ENCODE measurements around the gene POMC.

The POMC gene

DNA sequence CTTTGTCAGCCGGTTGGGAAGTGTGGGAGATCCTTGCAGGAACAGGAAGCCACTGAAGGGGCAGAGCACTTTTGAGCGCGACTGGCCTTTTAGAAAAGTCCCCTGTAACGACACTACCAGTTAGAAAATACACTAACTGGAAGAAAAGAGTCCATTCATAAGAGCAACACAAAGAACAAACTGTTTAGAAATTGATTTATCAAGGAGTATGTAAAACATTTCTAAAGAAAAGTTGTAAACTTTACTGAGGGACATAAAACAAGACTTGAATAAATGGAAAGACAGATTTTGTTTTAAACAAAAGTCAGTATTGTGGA, 29.8 kb upstream of the POMC start:
- Histone ChIP-seq H3K36me3 (ENCODE audit: control insufficient read depth, insufficient read depth, low read length) (no peaks in the 10 kb centered on the region), H3K27me3 (ENCODE audit: control insufficient read depth, insufficient read depth, low read length) (no peaks in the 10 kb centered on the region), H3K9me3 (ENCODE audit: control insufficient read depth, low read length) (no peaks in the 10 kb centered on the region), H3K4me3 (ENCODE audit: low read length) (no peak overlapping the region), H3K9ac (ENCODE audit: low read length) (no peak overlapping the region), H3K4me1 (ENCODE audit: control insufficient read depth, insufficient read depth, low read length) (peaks cover 5% of the 10 kb centered on the region)

GRCh38 chr2:25197336-25198208, 29.2 kb upstream of the POMC start:
- Histone ChIP-seq H3K27me3 (ENCODE audit: control insufficient read depth, insufficient read depth, low read length) (no peaks in the 10 kb centered on the region), H3K9ac (ENCODE audit: low read length) (no peak overlapping the region), H3K36me3 (ENCODE audit: control insufficient read depth, insufficient read depth, low read length) (no peaks in the 10 kb centered on the region), H3K4me3 (ENCODE audit: low read length) (no peak overlapping the region), H3K9me3 (ENCODE audit: control insufficient read depth, low read length) (no peaks in the 10 kb centered on the region), H3K4me1 (ENCODE audit: control insufficient read depth, insufficient read depth, low read length) (peaks cover 5% of the 10 kb centered on the region)

- H3K4me1 ChIP-seq (ENCODE audit: control insufficient read depth, insufficient read depth, low read length) = peaks cover 5% of the 10 kb centered on the region
- H3K9me3 ChIP-seq (ENCODE audit: control insufficient read depth, low read length) = no peaks in the 10 kb centered on the region
- H3K9ac ChIP-seq (ENCODE audit: low read length) = no peak overlapping the region
- H3K36me3 ChIP-seq (ENCODE audit: control insufficient read depth, insufficient read depth, low read length) = no peaks in the 10 kb centered on the region
- no peak overlapping the region for H3K4me3 ChIP-seq (ENCODE audit: low read length)
- no peaks in the 10 kb centered on the region for H3K27me3 ChIP-seq (ENCODE audit: control insufficient read depth, insufficient read depth, low read length)
Measured at GRCh38 chr2:25194576-25195122, 26.3 kb upstream of the POMC start.

DNA sequence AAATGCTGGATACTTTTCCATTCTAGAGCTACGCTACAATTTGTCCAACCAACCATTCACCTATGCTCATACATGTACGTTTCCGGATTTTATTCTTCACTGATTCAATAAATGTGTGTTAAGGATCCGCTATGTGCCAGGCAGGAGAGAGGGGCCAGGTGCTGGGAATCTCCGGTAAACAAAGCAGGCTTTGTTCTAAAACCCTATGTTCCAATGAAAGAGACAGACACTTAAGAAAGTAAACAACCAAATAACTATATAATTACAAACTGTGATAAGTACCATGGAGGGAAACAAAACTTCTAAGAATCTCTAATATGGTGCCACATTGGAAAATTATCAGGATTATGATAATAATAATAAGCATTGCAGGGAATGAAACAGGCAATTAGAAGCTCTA, 22.2 kb upstream of the POMC start:
- no peaks in the 10 kb centered on the region for H3K36me3 ChIP-seq (ENCODE audit: control insufficient read depth, insufficient read depth, low read length)
- no peak overlapping the region for H3K4me3 ChIP-seq (ENCODE audit: low read length)
- no peaks in the 10 kb centered on the region for H3K4me1 ChIP-seq (ENCODE audit: control insufficient read depth, insufficient read depth, low read length)
- no peaks in the 10 kb centered on the region for H3K27me3 ChIP-seq (ENCODE audit: control insufficient read depth, insufficient read depth, low read length)
- no peaks in the 10 kb centered on the region for H3K9me3 ChIP-seq (ENCODE audit: control insufficient read depth, low read length)
- H3K9ac ChIP-seq (ENCODE audit: low read length) = no peak overlapping the region

- Histone ChIP-seq H3K27me3 (ENCODE audit: control insufficient read depth, insufficient read depth, low read length) (no peaks in the 10 kb centered on the region), H3K9ac (ENCODE audit: low read length) (no peak overlapping the region), H3K36me3 (ENCODE audit: control insufficient read depth, insufficient read depth, low read length) (no peaks in the 10 kb centered on the region), H3K4me1 (ENCODE audit: control insufficient read depth, insufficient read depth, low read length) (no peaks in the 10 kb centered on the region), H3K4me3 (ENCODE audit: low read length) (no peak overlapping the region), H3K9me3 (ENCODE audit: control insufficient read depth, low read length) (no peaks in the 10 kb centered on the region)
Measured at GRCh38 chr2:25188405-25188804, 20.0 kb upstream of the POMC start.

- Histone ChIP-seq H3K4me3 (ENCODE audit: low read length) (no peak overlapping the region), H3K4me1 (ENCODE audit: control insufficient read depth, insufficient read depth, low read length) (no peaks in the 10 kb centered on the region), H3K9me3 (ENCODE audit: control insufficient read depth, low read length) (no peaks in the 10 kb centered on the region), H3K27me3 (ENCODE audit: control insufficient read depth, insufficient read depth, low read length) (no peaks in the 10 kb centered on the region), H3K9ac (ENCODE audit: low read length) (no peak overlapping the region), H3K36me3 (ENCODE audit: control insufficient read depth, insufficient read depth, low read length) (no peaks in the 10 kb centered on the region)
Measured at GRCh38 chr2:25187729-25188350, 19.5 kb upstream of the POMC start.

DNA sequence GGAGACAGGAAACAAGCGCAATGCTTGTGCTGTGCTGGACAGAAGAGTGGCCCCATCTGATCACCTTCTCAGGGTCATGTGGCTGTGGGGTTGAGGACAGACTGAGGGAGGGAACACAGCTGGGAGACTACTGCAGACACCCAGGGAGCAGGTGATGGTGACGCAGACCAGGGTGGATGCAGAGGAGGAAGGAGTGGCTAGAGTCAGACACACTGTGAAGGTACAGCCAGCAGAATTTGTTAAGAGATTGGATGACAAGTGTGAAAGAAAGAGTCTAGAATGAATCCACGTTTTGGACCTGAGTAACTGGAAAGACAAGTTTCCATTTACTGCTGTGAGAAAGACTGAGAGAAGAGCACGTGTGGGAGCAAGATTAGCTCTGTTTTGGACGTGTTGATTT, 15.9 kb upstream of the POMC start:
- Histone ChIP-seq H3K9me3 (ENCODE audit: control insufficient read depth, low read length) (no peaks in the 10 kb centered on the region), H3K4me1 (ENCODE audit: control insufficient read depth, insufficient read depth, low read length) (no peaks in the 10 kb centered on the region), H3K36me3 (ENCODE audit: control insufficient read depth, insufficient read depth, low read length) (no peaks in the 10 kb centered on the region), H3K4me3 (ENCODE audit: low read length) (no peak overlapping the region), H3K9ac (ENCODE audit: low read length) (no peak overlapping the region), H3K27me3 (ENCODE audit: control insufficient read depth, insufficient read depth, low read length) (no peaks in the 10 kb centered on the region)

DNA sequence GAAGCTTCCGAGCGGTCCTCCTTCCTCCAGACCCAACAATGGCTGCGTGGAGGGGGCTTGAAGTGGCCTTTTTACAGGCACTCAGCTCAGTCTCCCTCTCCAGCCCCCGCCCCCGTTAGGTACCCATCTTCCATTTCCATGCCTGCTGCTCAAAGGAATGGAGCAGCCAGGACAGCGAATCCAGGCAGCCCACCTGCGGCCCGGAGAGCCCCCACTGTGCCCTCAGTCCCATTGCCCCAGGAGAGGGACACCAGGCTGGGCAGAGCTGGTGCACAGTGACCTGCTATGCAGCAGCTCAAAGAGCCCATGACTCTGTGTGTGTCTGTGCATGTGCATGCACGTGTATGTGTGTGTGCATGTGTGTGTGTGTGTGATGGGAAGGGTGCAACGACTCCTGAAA, 10.6 kb upstream of the POMC start:
- H3K27me3 ChIP-seq (ENCODE audit: control insufficient read depth, insufficient read depth, low read length) = peaks cover 5% of the 10 kb centered on the region
- no peaks in the 10 kb centered on the region for H3K9me3 ChIP-seq (ENCODE audit: control insufficient read depth, low read length)
- no peaks in the 10 kb centered on the region for H3K4me1 ChIP-seq (ENCODE audit: control insufficient read depth, insufficient read depth, low read length)

GRCh38 chr2:25177211-25177611, 8.8 kb upstream of the POMC start:
- H3K4me3 ChIP-seq (ENCODE audit: low read length) = no peak overlapping the region
- H3K9ac ChIP-seq (ENCODE audit: low read length) = no peak overlapping the region
- no peaks in the 10 kb centered on the region for H3K4me1 ChIP-seq (ENCODE audit: control insufficient read depth, insufficient read depth, low read length)
- peaks cover 7% of the 10 kb centered on the region for H3K27me3 ChIP-seq (ENCODE audit: control insufficient read depth, insufficient read depth, low read length)
- no peaks in the 10 kb centered on the region for H3K9me3 ChIP-seq (ENCODE audit: control insufficient read depth, low read length)
- H3K36me3 ChIP-seq (ENCODE audit: control insufficient read depth, insufficient read depth, low read length) = no peaks in the 10 kb centered on the region

More for the DNA sequence above, 10.6 kb upstream of the POMC start:
- H3K9ac ChIP-seq (ENCODE audit: low read length) = no peak overlapping the region
- no peak overlapping the region for H3K4me3 ChIP-seq (ENCODE audit: low read length)
- H3K36me3 ChIP-seq (ENCODE audit: control insufficient read depth, insufficient read depth, low read length) = no peaks in the 10 kb centered on the region

DNA sequence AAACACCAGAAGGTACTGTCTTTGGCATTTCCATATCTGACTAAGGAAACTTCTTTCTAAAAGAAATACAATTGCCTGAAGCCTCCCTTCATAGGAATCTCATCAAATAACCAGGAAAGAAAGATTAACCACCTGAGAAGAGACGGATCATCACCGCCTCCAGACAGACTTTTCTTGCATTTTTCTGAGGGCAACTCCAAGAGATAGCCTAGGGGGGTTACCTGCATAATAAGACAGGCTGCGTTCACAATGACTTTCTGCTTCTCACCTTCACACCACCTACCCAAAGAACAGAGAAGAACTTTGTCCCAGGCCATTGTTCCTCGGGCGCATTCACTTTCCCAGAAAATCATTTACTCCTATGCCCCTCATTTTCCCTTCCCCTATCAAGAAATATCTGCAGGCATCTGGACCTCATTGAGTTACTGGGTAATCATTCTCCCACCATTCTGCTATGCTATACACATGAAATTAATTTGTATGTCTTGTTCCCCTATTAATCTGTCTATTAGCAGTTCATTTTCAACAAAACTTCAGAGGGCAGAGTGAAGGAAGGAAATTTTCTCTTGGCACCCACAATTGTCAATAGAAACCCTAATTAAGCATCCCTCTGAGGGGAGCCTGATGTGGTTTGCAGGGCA, 8.3 kb upstream of the POMC start:
- H3K27me3 ChIP-seq (ENCODE audit: control insufficient read depth, insufficient read depth, low read length) = peaks cover 7% of the 10 kb centered on the region
- H3K4me3 ChIP-seq (ENCODE audit: low read length) = no peak overlapping the region
- no peaks in the 10 kb centered on the region for H3K9me3 ChIP-seq (ENCODE audit: control insufficient read depth, low read length)
- H3K9ac ChIP-seq (ENCODE audit: low read length) = no peak overlapping the region
- no peaks in the 10 kb centered on the region for H3K36me3 ChIP-seq (ENCODE audit: control insufficient read depth, insufficient read depth, low read length)
- no peaks in the 10 kb centered on the region for H3K4me1 ChIP-seq (ENCODE audit: control insufficient read depth, insufficient read depth, low read length)

DNA sequence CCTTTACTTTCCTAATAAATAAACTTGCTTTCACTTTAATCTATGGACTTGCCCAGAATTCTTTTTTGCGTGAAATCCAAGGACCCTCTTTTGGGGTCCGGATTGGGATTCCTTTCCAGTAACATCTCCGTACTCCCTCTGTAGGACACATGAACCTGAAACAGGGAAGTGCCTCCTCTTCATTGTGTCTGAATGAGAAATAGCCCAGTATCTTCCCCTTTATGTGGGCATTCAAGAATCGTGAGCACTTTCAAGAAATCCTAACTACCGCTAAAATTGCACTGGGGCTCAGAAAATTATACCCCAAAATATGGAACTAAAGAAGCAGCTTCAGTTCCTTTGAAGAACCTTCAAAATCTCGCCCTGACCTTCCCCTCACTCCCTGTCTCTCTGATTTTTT, 7.8 kb upstream of the POMC start:
- Histone ChIP-seq H3K4me3 (ENCODE audit: low read length) (no peak overlapping the region), H3K9ac (ENCODE audit: low read length) (no peak overlapping the region), H3K27me3 (ENCODE audit: control insufficient read depth, insufficient read depth, low read length) (peaks cover 7% of the 10 kb centered on the region), H3K36me3 (ENCODE audit: control insufficient read depth, insufficient read depth, low read length) (no peaks in the 10 kb centered on the region), H3K9me3 (ENCODE audit: control insufficient read depth, low read length) (no peaks in the 10 kb centered on the region), H3K4me1 (ENCODE audit: control insufficient read depth, insufficient read depth, low read length) (no peaks in the 10 kb centered on the region)

GRCh38 chr2:25174192-25174861, 5.9 kb upstream of the POMC start:
- Histone ChIP-seq H3K9ac (ENCODE audit: low read length) (no peak overlapping the region), H3K9me3 (ENCODE audit: control insufficient read depth, low read length) (no peaks in the 10 kb centered on the region), H3K36me3 (ENCODE audit: control insufficient read depth, insufficient read depth, low read length) (no peaks in the 10 kb centered on the region), H3K4me1 (ENCODE audit: control insufficient read depth, insufficient read depth, low read length) (no peaks in the 10 kb centered on the region), H3K4me3 (ENCODE audit: low read length) (no peak overlapping the region), H3K27me3 (ENCODE audit: control insufficient read depth, insufficient read depth, low read length) (peaks cover 18% of the 10 kb centered on the region)
